SK-N-SH (cell line): ENCODE data around the gene FERMT1.

Source experiments
- CHD2 ChIP-seq: fragments of 150-350 bp; IDR thresholded peaks from 2 replicates; pipeline ENCODE4 v1.6.1; 2018; ENCODE audit warnings: low read length; ENCODE audit not compliant: partially characterized antibody
- EP300 ChIP-seq, 2 experiments: IDR thresholded peaks; 2 replicates each; pipeline versions ENCODE4 v1.4.0 to v1.6.1; 2012; ENCODE audit warnings: borderline replicate concordance in 1 of 2, low read depth in 1 of 2, low read length in 1 of 2
- EZH2phosphoT487 ChIP-seq: fragments of 200-600 bp; sonication (generic); IDR thresholded peaks from 2 replicates; pipeline ENCODE4 v1.6.1; 2017; ENCODE audit warnings: low read depth, mixed run types, mild to moderate bottlenecking, antibody characterized with exemption, moderate library complexity, borderline replicate concordance
- FOXJ3 ChIP-seq: sonication (generic); formaldehyde crosslinking; IDR thresholded peaks from 2 replicates; pipeline ENCODE4 v1.5.1; 2020; ENCODE audit warnings: mild to moderate bottlenecking, missing genetic modification reagents
- MEF2A ChIP-seq: IDR thresholded peaks from 2 replicates; pipeline ENCODE4 v1.4.0; 2012; ENCODE audit warnings: low read depth, borderline replicate concordance
- POLR2AphosphoS5 ChIP-seq: IDR thresholded peaks from 2 replicates; pipeline ENCODE4 v1.6.1; 2012; ENCODE audit warnings: low read depth, low read length
- RXRA ChIP-seq: IDR thresholded peaks from 2 replicates; pipeline ENCODE4 v1.4.0; 2012; ENCODE audit warnings: low read depth, mild to moderate bottlenecking, borderline replicate concordance
- TAF1 ChIP-seq: IDR thresholded peaks from 2 replicates; pipeline ENCODE4 v1.6.1; 2012; ENCODE audit warnings: low read depth, mild to moderate bottlenecking, low read length, moderate library complexity, borderline replicate concordance
- YY1 ChIP-seq: IDR thresholded peaks from 2 replicates; pipeline ENCODE4 v1.4.0; 2012; ENCODE audit warnings: low read depth, mild to moderate bottlenecking
- TF ChIP-seq, protein P1 (sequence below): fragments of 200-600 bp; sonication (generic); IDR thresholded peaks from 2 replicates; pipeline ENCODE4 v1.6.1; 2017; ENCODE audit warnings: antibody characterized with exemption, mild to moderate bottlenecking, moderate library complexity
- TF ChIP-seq, protein P2 (sequence below): IDR thresholded peaks from 2 replicates; pipeline ENCODE4 v1.4.0; 2012; ENCODE audit warnings: low read depth, borderline replicate concordance
- TF ChIP-seq, protein P3 (sequence below): IDR thresholded peaks from 2 replicates; pipeline ENCODE4 v1.4.0; 2012; ENCODE audit warnings: low read depth
- TF ChIP-seq, protein P4 (sequence below): IDR thresholded peaks from 2 replicates; pipeline ENCODE4 v1.4.0; 2012; ENCODE audit warnings: low read depth, borderline replicate concordance

DNA sequence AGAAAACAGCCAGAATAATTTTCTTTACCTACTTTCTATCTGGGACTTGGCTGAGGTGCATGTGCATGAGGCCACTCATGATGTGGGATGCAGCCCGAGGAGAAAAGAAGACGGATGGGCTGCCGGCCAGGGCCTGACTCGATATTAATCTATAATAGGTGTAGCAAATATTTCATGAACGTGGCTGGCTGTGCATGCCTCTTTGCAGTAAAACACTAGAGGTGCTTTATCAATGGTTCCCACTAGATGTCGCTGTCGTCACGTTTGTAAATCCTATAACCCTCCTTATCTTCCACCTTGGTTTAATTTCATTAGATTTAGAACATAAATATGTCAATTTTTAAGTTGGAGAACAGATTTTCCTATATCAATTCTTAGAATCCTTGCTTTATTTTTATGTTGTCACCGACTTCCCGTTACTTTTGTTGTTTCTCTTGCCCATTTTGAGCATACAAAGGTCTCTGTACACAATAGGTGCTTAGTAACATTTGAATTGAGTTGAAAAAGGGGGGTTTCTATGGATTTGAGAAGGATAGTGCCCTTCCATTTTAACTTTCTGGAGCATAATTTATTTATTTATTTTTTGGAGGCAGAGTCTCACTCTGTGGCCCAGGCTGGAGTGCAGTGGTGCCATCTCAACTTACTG, 19.6 kb upstream of the FERMT1 start:
- no peak for TF ChIP-seq RXRA
- TF ChIP-seq YY1: no peak
- TF ChIP-seq FOXJ3 (CRISPR knock-in tag): no peak
- TF ChIP-seq EP300 (IDR thresholded peaks at IDR 0.05; ENCODE audit: borderline replicate concordance in 1 of 2, low read depth in 1 of 2, low read length in 1 of 2): no peak
- TF ChIP-seq, protein P1, sequence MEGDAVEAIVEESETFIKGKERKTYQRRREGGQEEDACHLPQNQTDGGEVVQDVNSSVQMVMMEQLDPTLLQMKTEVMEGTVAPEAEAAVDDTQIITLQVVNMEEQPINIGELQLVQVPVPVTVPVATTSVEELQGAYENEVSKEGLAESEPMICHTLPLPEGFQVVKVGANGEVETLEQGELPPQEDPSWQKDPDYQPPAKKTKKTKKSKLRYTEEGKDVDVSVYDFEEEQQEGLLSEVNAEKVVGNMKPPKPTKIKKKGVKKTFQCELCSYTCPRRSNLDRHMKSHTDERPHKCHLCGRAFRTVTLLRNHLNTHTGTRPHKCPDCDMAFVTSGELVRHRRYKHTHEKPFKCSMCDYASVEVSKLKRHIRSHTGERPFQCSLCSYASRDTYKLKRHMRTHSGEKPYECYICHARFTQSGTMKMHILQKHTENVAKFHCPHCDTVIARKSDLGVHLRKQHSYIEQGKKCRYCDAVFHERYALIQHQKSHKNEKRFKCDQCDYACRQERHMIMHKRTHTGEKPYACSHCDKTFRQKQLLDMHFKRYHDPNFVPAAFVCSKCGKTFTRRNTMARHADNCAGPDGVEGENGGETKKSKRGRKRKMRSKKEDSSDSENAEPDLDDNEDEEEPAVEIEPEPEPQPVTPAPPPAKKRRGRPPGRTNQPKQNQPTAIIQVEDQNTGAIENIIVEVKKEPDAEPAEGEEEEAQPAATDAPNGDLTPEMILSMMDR: peak; percentile 88
- TF ChIP-seq, protein P2, sequence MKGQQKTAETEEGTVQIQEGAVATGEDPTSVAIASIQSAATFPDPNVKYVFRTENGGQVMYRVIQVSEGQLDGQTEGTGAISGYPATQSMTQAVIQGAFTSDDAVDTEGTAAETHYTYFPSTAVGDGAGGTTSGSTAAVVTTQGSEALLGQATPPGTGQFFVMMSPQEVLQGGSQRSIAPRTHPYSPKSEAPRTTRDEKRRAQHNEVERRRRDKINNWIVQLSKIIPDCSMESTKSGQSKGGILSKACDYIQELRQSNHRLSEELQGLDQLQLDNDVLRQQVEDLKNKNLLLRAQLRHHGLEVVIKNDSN: no peak
- TF ChIP-seq, protein P3, sequence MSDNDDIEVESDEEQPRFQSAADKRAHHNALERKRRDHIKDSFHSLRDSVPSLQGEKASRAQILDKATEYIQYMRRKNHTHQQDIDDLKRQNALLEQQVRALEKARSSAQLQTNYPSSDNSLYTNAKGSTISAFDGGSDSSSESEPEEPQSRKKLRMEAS: no peak
- TF ChIP-seq TAF1: no peak
- TF ChIP-seq EZH2phosphoT487: no peak
- no peak for TF ChIP-seq CHD2
- TF ChIP-seq, protein P4, sequence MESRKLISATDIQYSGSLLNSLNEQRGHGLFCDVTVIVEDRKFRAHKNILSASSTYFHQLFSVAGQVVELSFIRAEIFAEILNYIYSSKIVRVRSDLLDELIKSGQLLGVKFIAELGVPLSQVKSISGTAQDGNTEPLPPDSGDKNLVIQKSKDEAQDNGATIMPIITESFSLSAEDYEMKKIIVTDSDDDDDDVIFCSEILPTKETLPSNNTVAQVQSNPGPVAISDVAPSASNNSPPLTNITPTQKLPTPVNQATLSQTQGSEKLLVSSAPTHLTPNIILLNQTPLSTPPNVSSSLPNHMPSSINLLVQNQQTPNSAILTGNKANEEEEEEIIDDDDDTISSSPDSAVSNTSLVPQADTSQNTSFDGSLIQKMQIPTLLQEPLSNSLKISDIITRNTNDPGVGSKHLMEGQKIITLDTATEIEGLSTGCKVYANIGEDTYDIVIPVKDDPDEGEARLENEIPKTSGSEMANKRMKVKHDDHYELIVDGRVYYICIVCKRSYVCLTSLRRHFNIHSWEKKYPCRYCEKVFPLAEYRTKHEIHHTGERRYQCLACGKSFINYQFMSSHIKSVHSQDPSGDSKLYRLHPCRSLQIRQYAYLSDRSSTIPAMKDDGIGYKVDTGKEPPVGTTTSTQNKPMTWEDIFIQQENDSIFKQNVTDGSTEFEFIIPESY: no peak
- no peak for TF ChIP-seq POLR2AphosphoS5
- no peak for TF ChIP-seq MEF2A
